MM.1S (cell line): ENCODE results near the gene CCDC126.

ENCODE experiments used
- EZH2 ChIP-seq: fragments of 300-600 bp; sonication (generic); optimal IDR thresholded peaks from 2 replicates; pipeline ENCODE3; 2017; ENCODE audit warnings: low read depth, mild to moderate bottlenecking, antibody characterized with exemption, low read length, mixed read lengths
- TF ChIP-seq, protein P1 (sequence below): fragments of 300-600 bp; sonication (generic); IDR thresholded peaks from 2 replicates; pipeline ENCODE4 v1.5.1; 2016; ENCODE audit warnings: antibody characterized with exemption, low read length, mixed read lengths

DNA sequence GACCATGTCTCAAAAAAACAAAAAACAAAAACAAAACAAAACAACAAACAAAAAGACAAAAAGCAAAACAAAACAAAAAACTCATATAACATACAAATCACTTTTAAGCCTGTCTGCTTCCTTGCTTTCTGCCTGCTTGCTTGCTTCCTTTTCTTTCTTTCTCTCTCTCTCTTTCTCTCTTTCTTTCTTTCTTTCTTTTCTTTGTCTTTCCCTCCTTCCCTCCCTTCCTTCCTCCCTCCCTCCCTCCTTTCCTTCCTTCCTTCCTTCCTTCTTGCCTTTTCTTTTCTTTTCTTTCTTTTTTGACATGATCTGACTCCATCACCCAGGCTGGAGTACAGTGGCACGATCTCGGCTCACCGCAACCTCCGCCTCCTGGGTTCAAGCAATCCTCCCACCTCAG lies 49.5 kb upstream of the CCDC126 start:
- TF ChIP-seq, protein P1, sequence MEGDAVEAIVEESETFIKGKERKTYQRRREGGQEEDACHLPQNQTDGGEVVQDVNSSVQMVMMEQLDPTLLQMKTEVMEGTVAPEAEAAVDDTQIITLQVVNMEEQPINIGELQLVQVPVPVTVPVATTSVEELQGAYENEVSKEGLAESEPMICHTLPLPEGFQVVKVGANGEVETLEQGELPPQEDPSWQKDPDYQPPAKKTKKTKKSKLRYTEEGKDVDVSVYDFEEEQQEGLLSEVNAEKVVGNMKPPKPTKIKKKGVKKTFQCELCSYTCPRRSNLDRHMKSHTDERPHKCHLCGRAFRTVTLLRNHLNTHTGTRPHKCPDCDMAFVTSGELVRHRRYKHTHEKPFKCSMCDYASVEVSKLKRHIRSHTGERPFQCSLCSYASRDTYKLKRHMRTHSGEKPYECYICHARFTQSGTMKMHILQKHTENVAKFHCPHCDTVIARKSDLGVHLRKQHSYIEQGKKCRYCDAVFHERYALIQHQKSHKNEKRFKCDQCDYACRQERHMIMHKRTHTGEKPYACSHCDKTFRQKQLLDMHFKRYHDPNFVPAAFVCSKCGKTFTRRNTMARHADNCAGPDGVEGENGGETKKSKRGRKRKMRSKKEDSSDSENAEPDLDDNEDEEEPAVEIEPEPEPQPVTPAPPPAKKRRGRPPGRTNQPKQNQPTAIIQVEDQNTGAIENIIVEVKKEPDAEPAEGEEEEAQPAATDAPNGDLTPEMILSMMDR: no peak
- TF ChIP-seq EZH2: no peak
